GM12801 (cell line): Measurements from ENCODE around the gene TERT.

Source experiments
- TF ChIP-seq, protein P1 (sequence below): IDR thresholded peaks from one replicate; pipeline ENCODE4 v1.5.1; 2011; ENCODE audit warnings: control low read depth; ENCODE audit not compliant: insufficient read length; ENCODE audit errors: extremely low read depth

The TERT gene

DNA sequence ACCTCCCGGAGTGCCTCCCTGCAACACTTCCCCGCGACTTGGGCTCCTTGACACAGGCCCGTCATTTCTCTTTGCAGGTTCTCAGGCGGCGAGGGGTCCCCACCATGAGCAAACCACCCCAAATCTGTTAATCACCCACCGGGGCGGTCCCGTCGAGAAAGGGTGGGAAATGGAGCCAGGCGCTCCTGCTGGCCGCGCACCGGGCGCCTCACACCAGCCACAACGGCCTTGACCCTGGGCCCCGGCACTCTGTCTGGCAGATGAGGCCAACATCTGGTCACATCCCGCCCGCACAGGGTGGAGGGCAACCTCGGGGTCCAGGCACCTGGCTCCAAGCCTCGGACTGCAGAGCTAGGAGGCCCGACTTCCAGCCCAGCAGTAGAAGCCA, 776 bp upstream of the TERT start:
- TF ChIP-seq, protein P1, sequence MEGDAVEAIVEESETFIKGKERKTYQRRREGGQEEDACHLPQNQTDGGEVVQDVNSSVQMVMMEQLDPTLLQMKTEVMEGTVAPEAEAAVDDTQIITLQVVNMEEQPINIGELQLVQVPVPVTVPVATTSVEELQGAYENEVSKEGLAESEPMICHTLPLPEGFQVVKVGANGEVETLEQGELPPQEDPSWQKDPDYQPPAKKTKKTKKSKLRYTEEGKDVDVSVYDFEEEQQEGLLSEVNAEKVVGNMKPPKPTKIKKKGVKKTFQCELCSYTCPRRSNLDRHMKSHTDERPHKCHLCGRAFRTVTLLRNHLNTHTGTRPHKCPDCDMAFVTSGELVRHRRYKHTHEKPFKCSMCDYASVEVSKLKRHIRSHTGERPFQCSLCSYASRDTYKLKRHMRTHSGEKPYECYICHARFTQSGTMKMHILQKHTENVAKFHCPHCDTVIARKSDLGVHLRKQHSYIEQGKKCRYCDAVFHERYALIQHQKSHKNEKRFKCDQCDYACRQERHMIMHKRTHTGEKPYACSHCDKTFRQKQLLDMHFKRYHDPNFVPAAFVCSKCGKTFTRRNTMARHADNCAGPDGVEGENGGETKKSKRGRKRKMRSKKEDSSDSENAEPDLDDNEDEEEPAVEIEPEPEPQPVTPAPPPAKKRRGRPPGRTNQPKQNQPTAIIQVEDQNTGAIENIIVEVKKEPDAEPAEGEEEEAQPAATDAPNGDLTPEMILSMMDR = no peak

- TF ChIP-seq, protein P1 = no peak
Observed at GRCh38 chr5:1294206-1294834, 548 bp downstream of the TERT start.

DNA sequence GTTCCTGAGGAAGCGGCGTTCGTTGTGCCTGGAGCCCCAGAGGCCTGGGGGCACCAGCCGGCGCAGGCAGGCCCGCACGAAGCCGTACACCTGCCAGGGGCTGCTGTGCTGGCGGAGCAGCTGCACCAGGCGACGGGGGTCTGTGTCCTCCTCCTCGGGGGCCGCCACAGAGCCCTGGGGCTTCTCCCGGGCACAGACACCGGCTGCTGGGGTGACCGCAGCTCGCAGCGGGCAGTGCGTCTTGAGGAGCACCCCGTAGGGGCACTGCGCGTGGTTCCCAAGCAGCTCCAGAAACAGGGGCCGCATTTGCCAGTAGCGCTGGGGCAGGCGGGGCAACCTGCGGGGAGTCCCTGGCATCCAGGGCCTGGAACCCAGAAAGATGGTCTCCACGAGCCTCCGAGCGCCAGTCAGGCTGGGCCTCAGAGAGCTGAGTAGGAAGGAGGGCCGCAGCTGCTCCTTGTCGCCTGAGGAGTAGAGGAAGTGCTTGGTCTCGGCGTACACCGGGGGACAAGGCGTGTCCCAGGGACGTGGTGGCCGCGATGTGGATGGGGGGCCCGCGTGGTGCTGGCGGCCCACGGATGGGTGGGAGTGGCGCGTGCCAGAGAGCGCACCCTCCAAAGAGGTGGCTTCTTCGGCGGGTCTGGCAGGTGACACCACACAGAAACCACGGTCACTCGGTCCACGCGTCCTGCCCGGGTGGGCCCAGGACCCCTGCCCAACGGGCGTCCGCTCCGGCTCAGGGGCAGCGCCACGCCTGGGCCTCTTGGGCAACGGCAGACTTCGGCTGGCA, 1.3 kb downstream of the TERT start:
- TF ChIP-seq, protein P1 = no peak

GRCh38 chr5:1292846-1293415, 1.9 kb downstream of the TERT start:
- TF ChIP-seq, protein P1 = no peak

DNA sequence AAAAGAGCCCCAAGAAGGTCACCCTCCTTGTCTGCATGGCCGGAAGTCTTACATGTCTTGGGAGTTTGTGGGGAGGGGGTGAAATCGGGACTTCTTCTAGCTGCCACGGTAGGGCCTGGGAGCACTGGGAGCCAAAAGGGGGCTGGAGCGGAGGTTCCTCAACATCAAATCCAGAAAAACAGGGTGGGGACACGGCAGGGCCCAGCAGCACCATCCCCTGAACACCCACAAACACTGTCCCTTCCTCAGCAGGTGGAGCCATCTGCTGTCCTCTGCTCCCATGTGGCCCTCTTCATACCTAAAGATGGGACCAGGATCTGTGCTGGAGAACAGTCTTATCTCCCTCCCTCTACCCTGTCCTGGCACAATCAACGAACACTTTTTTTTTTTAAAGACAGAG, 2.7 kb downstream of the TERT start:
- TF ChIP-seq, protein P1 = no peak

- TF ChIP-seq, protein P1 = no peak
Observed at GRCh38 chr5:1291611-1292080, 3.2 kb downstream of the TERT start.
